Activated CD4-positive, alpha-beta T cell treated with anti-CD3 and anti-CD28 coated beads, Interleukin-2, amount 10 ng/mL, durations not matched to agents 24 days and 14 days (primary cell): ENCODE data around the gene COMMD1. TPM values are rescaled to one million over a fixed set of nuclear protein-coding genes. Genes with fewer than 3 reads are reported as not detected.
"Not testable (repeated sequence)": the region's sequence is repeated elsewhere in the genome, so short reads cannot be mapped to it uniquely, and the experiment has no call there.

Experiments
- DNase-seq: peaks from one replicate; pipeline ENCODE4 v3.0.0; 2022
- H3K27ac Mint-ChIP-seq: one replicate; pipeline ENCODE4 v1.8.0; 2022; ENCODE audit warnings: mild to moderate bottlenecking, mixed read lengths
- H3K27me3 Mint-ChIP-seq: one replicate; pipeline ENCODE4 v1.8.0; 2022; ENCODE audit warnings: mixed read lengths
- H3K36me3 Mint-ChIP-seq: one replicate; pipeline ENCODE4 v1.8.0; 2022; ENCODE audit warnings: low read depth, mild to moderate bottlenecking, mixed read lengths
- H3K4me1 Mint-ChIP-seq: one replicate; pipeline ENCODE4 v1.8.0; 2021; ENCODE audit warnings: mixed read lengths
- H3K4me3 Mint-ChIP-seq: one replicate; pipeline ENCODE4 v1.8.0; 2022; ENCODE audit warnings: mild to moderate bottlenecking, moderate library complexity, mixed read lengths
- H3K9me3 Mint-ChIP-seq: one replicate; pipeline ENCODE4 v1.8.0; 2021; ENCODE audit warnings: mixed read lengths
- intact Hi-C: fragments of 100-400 bp; cut with micrococcal nuclease; formaldehyde crosslinking; loops from one replicate; pipeline ENCODE4 v1.15.1; 2023
- total RNA-seq: library from RNA; stranded (reverse); gene quantifications from 2 replicates; pipeline ENCODE4 v1.2.3, GENCODE V29; 2022

The COMMD1 gene
- total RNA-seq, 1 donor from 2014 or later = 27.6 TPM

DNA sequence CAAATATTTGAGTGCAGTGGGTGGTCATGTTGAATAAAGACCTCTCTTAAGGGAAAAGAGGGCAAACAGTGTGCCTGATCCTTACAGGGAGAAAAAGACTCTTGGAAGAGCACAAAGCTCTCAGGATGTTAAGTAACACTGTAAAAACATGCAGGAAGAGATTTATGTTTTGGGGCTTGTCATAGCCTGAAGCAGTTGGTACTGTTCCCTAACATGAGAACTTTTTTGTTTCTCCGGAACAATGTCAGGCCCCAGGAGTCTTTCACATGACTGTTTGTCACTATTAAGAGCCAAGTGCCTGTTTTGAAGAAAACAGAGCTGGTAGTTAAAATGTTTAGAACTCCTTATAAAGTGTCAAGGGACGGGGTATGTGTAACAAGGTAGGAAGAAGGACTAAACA, 206.7 kb downstream of the COMMD1 start:
- no peaks in the 10 kb centered on the region for H3K36me3 Mint-ChIP-seq
- intact Hi-C loops = no loop called here
- no peaks in the 10 kb centered on the region for H3K27me3 Mint-ChIP-seq
- no peak for DNase-seq
- no peaks in the 10 kb centered on the region for H3K9me3 Mint-ChIP-seq
- no peaks in the 10 kb centered on the region for H3K4me1 Mint-ChIP-seq
- H3K4me3 Mint-ChIP-seq = no peak overlapping the region
- H3K27ac Mint-ChIP-seq = no peak overlapping the region

DNA sequence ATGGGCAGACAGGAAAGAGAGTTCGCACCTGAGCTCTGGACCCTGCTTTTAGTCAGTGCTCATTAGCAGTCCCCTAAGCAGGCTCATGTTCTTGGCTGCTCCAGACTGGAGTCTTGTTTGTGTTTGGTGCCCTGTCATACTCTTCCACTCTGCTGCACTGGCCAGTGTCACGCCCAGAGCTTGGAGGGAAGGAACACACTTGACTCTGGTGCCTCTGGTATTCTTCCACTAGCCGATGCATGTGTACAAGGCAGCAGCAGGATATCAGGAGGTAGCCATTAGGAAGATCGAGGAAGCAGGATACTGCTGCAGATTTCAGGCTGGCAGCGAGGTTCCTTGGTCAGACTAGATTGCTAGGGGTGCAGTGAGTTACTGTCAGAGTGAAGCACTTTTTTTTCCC, 209.1 kb downstream of the COMMD1 start:
- Mint-ChIP-seq H3K27me3 (no peaks in the 10 kb centered on the region), H3K36me3 (no peaks in the 10 kb centered on the region), H3K9me3 (no peaks in the 10 kb centered on the region), H3K4me1 (no peaks in the 10 kb centered on the region), H3K4me3 (no peak overlapping the region), H3K27ac (no peak overlapping the region)
- intact Hi-C loops = no loop called here
- no peak for DNase-seq

DNA sequence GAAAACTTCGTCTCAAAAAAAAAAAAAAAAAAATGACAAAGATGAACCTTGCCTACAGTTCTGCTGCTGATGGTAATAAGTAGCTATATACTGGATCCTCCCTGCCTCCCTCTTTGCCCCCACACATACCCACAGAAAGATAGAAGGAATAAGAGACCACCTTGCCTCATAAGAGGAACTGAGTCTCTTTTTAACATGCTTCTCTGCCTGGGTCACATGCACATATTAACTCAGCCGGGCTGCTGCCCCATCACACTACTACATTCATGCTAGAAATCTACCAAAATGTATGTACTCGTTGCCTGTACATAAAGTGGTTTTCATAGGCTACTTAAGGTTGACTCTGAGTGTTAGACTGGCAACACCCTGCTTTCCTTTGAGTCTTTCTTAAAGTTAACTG, 211.5 kb downstream of the COMMD1 start:
- no peaks in the 10 kb centered on the region for H3K9me3 Mint-ChIP-seq
- DNase-seq = no peak
- H3K27ac Mint-ChIP-seq = no peak overlapping the region
- no peaks in the 10 kb centered on the region for H3K27me3 Mint-ChIP-seq
- intact Hi-C loops = no loop called here
- no peaks in the 10 kb centered on the region for H3K4me1 Mint-ChIP-seq
- no peak overlapping the region for H3K4me3 Mint-ChIP-seq
- no peaks in the 10 kb centered on the region for H3K36me3 Mint-ChIP-seq

DNA sequence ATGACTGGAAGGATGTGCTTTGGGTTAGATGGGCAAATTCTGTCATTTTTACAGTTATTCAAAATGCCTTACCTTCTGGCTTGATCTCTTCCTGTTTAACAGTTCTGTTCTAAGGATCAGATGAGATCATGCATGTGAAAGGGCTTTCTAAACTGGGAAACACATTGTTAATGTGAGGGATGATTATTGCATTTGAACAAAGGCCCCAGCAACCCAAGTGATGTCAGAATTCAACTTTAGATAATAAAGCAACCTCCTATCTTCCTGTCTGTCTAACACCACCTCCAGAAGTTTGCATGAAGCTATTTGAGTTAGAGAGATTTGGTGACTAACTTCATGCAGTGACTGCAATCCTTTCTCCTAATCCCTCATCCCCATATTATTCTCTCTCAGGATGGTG, 212.7 kb downstream of the COMMD1 start:
- no peak overlapping the region for H3K4me3 Mint-ChIP-seq
- H3K4me1 Mint-ChIP-seq = no peaks in the 10 kb centered on the region
- intact Hi-C loops = no loop called here
- H3K9me3 Mint-ChIP-seq = no peaks in the 10 kb centered on the region
- H3K36me3 Mint-ChIP-seq = no peaks in the 10 kb centered on the region
- DNase-seq = no peak
- H3K27ac Mint-ChIP-seq = no peak overlapping the region
- no peaks in the 10 kb centered on the region for H3K27me3 Mint-ChIP-seq

DNA sequence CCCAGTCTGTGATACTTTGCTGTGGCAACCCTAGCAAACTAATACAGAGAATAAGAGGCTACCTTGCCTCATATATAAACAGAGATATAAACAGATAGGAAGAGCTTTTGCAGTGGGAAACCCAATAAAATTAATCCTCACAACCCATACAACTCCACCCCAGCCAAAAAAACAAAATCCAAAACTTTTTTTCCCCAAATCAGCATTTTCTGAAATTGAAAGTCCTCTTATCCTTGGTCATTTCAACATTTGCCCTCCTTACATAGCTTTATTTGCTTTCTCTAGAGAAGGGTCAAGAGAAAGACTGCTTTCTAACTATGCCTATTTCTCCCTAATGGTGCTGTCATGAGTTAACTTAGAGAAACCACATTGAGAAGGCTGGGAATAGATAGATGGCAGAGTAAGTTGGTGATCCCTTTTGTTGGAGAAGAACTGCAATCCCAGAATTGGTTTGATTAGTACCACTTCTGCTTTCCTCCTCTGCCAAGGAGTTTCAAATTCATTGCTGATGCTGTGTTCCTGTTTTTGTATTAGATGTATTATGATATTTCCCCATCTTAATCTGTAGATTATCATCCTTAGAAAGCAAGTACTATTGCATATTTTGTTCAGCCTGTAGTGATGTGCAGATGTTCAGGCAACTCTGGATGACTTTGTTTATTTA, 214.0 kb downstream of the COMMD1 start:
- Mint-ChIP-seq H3K27me3 (no peaks in the 10 kb centered on the region), H3K9me3 (no peaks in the 10 kb centered on the region), H3K27ac (no peak overlapping the region), H3K36me3 (no peaks in the 10 kb centered on the region), H3K4me1 (no peaks in the 10 kb centered on the region), H3K4me3 (no peak overlapping the region)
- DNase-seq = no peak
- intact Hi-C loops = no loop called here

DNA sequence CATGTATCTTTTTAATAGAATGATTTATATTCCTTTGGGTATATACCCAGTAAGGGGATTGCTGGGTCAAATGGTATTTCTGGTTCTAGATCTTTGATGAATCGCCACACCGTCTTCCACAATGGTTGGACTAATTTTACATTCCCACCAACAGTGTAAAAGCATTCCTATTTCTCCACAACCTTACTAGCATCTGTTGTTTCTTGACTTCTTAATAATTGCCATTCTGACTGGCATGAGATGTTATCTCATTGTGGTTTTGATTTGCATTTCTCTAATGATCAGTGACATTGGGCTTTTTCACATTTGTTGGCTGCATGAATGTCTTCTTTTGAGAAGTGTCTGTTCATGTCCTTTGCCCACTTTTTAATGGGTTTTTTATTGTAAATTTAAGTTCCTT, 220.8 kb downstream of the COMMD1 start:
- H3K4me3 Mint-ChIP-seq, intact Hi-C loops, H3K36me3 Mint-ChIP-seq, DNase-seq, H3K4me1 Mint-ChIP-seq, H3K27ac Mint-ChIP-seq, H3K27me3 Mint-ChIP-seq, H3K9me3 Mint-ChIP-seq: not testable (repeated sequence)

DNA sequence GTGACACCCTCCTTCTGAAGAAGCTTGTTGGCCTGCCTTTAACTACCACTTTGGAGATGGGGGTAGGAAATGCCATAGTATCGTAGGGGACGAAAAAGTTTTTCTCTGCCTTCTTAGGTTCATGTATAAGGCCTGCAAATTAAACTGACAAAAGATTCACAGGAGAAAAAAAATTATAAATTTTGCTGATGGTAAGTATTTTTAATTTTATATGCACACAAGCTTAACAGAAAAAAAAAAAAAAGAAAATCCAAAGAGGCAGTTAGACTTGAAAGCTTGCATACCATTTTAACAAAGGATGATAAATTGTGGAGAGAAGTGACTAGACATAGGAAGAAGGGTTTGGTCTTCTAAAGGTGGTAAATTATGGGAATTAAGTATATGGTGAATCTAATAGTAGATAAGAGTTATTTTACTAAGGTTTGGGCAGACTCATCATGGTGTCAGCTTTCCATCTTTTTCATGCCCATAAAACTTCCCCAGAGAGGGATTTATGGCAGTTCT, 227.9 kb downstream of the COMMD1 start:
- intact Hi-C loops = no loop called here
- DNase-seq = no peak
- H3K4me3 Mint-ChIP-seq = no peak overlapping the region
- H3K4me1 Mint-ChIP-seq = no peaks in the 10 kb centered on the region
- no peaks in the 10 kb centered on the region for H3K27me3 Mint-ChIP-seq
- H3K36me3 Mint-ChIP-seq = peaks cover 3% of the 10 kb centered on the region
- no peak overlapping the region for H3K27ac Mint-ChIP-seq
- H3K9me3 Mint-ChIP-seq = peaks cover 4% of the 10 kb centered on the region

DNA sequence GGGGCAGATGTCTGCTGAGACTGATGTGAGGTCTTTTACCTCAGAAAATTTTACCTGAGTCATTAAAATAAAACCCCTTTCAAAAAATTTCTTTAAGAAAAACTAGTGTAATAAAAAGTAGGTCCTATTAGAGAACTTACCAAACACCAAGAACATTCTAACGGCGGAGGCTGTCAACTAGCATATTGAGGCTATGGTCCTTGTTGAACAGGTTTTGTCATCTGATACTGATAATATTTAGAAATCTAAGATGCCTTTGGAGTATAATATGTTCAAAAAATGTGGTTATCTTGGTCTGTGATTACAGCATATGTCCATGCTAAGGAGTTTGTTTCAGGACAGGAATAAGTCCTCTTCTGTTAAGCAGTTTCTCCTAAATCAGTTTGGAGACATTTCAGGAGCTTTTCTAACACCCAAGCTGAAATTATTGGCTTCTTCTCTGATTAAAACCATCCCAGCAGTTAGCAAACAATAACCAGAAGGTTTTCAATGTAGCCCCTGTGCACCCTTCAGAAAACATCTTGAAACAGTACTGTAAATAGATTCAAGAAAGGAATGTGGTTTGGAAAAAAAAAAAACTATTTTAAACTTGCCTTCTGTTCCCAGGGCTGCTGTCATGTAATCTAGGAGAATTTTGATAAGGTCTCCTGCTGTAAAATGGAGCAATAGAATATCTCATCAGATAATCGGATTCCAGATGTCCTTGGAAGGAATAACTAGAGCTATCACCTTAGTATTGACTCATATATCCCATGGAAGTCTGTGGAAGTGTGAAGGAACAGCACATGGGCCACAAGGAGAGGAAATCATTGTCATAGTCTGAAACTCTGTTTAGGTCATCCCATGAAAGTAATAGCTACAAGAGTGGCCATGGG, 231.7 kb downstream of the COMMD1 start:
- peaks cover 2% of the 10 kb centered on the region for H3K4me1 Mint-ChIP-seq
- intact Hi-C loops = no loop called here
- DNase-seq = no peak
- H3K9me3 Mint-ChIP-seq = no peaks in the 10 kb centered on the region
- no peak overlapping the region for H3K27ac Mint-ChIP-seq
- H3K4me3 Mint-ChIP-seq = no peak overlapping the region
- H3K36me3 Mint-ChIP-seq = peaks cover 5% of the 10 kb centered on the region
- H3K27me3 Mint-ChIP-seq = no peaks in the 10 kb centered on the region

DNA sequence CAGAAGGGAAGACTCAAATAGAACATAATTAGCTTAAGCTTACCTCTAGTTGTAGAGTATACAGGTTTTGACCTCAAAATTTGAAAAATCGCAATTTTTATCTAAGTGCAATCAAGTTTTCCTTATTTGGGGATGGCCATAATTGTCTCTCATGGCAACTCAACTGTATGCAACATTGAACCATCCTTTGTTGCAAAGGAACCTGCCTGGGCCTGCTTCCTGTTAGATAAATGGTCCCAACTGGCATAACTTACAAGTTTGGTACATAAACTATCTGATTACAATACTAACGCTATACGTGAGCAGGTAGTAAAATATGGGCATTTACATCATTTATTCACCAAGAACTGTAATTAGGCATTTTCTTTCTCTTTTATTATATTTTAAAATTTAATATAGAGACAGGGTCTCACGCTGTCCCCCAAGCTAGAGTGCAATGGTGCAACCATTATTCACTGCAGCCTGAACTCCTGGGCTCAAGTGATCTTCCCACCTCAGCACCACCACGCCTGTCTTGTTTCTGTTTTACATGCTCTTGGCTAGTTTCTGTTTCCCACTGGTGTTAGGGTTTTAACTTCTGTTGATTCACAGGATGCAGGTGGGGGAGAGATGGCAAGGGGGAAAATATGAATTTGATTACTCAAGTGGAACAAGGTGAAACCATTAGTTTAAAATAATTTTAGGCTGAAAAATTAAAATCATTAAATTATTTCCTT, 235.1 kb downstream of the COMMD1 start:
- intact Hi-C loops = no loop called here
- DNase-seq = peak; percentile 58
- peaks cover 6% of the 10 kb centered on the region for H3K4me1 Mint-ChIP-seq
- H3K27me3 Mint-ChIP-seq = no peaks in the 10 kb centered on the region
- H3K27ac Mint-ChIP-seq = no peak overlapping the region
- no peak overlapping the region for H3K4me3 Mint-ChIP-seq
- H3K36me3 Mint-ChIP-seq = peaks cover 9% of the 10 kb centered on the region
- peaks cover 5% of the 10 kb centered on the region for H3K9me3 Mint-ChIP-seq

DNA sequence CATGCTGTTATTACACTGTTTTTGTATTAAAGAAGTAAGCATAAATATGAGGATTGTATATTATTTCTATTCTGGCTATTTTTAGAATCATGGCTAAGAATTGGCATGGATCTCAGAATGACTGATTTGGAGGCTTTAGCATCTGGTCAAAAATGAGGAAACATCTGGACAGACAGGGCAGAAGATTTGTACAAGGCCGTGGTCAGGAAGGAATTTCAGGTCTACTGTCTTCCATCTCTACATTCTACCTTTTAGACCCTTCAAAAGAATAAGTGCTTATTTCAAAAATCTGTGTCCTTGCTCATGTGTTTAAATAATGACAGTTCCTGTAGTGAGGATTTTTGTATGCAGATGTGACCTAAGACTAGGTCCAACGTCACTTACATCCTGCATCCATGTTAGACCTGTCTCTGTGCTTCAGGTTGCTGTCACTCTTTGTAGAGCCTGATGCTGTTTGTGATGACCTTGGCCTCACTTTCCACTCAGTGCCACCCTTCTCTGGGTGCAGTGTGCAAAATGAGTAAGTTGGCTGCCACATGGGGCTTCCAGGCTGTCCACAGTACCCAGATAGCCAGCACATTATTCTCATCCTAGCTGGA, 235.8 kb downstream of the COMMD1 start:
- Mint-ChIP-seq H3K27ac (no peak overlapping the region), H3K4me1 (peaks cover 6% of the 10 kb centered on the region), H3K36me3 (peaks cover 6% of the 10 kb centered on the region), H3K9me3 (peaks cover 5% of the 10 kb centered on the region), H3K27me3 (no peaks in the 10 kb centered on the region), H3K4me3 (no peak overlapping the region)
- no peak for DNase-seq
- intact Hi-C loops = no loop called here

DNA sequence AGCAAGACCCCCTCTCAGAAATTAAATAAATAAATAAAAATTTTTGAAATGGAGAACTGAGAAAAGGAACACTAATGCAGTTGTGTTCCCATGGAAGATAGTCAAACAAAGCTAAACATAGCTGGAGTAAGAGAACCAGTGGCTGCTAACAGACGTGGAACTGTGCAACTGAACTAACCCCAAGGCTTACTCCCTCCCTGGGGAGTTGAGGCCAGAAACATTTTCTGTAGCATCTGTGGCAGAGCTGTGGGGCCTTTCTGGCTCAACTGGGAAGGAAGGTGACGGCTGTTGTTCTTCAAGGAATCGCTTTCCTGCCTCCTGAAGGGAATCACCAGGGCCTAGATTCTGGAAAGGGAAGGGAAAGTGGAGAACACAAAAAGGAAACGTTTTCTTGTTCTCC, 236.6 kb downstream of the COMMD1 start:
- Mint-ChIP-seq H3K27ac (no peak overlapping the region), H3K4me1 (peaks cover 7% of the 10 kb centered on the region), H3K9me3 (peaks cover 5% of the 10 kb centered on the region), H3K4me3 (no peak overlapping the region), H3K27me3 (no peaks in the 10 kb centered on the region), H3K36me3 (peaks cover 9% of the 10 kb centered on the region)
- DNase-seq = no peak
- intact Hi-C loops = no loop called here

DNA sequence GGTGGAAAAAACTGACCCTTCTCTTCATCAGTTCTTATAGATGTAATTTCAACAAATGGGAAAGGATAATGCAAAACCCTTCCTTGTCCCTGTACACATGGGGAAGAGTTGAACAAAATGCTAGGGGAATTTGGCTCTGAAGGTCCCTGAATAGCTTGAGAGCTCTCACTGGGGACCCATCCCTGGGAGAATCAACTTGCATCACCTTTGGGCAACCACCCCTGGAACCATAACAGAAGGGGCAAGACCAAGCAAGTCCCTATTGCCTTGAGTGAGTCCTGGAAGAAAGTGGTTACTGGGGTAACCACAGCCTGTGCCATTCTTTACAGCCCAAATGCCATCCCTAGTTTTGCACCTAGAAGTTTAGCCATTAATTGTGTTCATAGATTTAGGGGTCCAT, 238.2 kb downstream of the COMMD1 start:
- Mint-ChIP-seq H3K4me1 (peaks cover 7% of the 10 kb centered on the region), H3K27me3 (no peaks in the 10 kb centered on the region), H3K4me3 (no peak overlapping the region), H3K9me3 (peaks cover 9% of the 10 kb centered on the region), H3K36me3 (peaks cover 9% of the 10 kb centered on the region), H3K27ac (no peak overlapping the region)
- intact Hi-C loops = no loop called here
- no peak for DNase-seq

DNA sequence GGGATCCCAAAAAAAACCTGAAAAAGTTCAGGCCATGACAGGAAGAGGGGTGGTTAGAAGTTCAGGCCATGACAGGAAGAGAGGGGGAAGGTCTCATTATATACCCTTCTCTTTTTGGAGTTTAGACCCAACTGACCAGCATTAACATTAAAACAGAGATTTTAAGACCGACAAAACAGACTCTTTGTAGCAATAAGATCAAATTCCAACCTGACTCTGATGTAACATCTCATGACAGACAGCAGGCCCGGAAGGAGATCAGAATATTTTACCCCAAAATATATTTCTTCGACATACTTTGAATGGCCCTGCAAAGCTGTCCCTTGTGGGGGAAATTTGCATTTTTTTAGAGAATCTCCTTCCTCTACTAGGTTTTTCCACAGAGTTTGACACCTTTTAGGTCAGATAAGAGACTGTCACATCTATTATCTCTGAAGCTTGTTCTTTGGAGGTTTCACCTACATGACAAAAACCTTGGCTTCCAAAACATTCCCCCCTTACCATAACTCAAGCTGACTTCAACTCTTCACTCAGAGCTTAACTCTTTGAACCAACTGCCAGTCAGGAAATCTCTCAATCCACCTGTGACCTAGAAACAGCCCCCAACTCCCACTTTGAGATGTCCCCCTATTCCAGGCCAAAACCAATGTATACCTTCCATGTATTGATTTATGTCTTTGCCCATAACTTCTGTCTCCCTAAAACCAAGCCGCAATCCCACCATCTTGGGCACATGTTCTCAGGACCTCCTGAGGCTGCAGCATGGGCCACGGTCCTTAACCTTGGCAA, 239.4 kb downstream of the COMMD1 start:
- no peak for DNase-seq
- Mint-ChIP-seq H3K4me3 (no peak overlapping the region), H3K36me3 (peaks cover 7% of the 10 kb centered on the region), H3K27me3 (no peaks in the 10 kb centered on the region), H3K9me3 (peaks cover 9% of the 10 kb centered on the region), H3K27ac (no peak overlapping the region), H3K4me1 (peaks cover 13% of the 10 kb centered on the region)
- intact Hi-C loops = no loop called here
